ENCODE results near the gene SLAMF1. TPM values are rescaled to one million over a fixed set of nuclear protein-coding genes. Genes with fewer than 3 reads are reported as not detected.

Gene SLAMF1
- total and polyA plus RNA-seq, 8 donors, result 0.09 to 2.5 (median 0.18) TPM; not detected in 1

GRCh38 chr1:160612613-160613218, 34.1 kb downstream of the SLAMF1 start:
- no peak overlapping the region for H3K27ac ChIP-seq
- ATAC-seq (no peak), DNase-seq (no peak)
- no peak overlapping the region for H3K4me3 ChIP-seq
- H3K36me3 ChIP-seq, result no peaks in the 10 kb centered on the region
- H3K27me3 ChIP-seq, result peaks cover 0 to 7% of the 10 kb centered on the region in 2 donors
- H3K4me1 ChIP-seq, result peaks cover 0 to 3% of the 10 kb centered on the region in 2 donors
- H3K9me3 ChIP-seq, result no peaks in the 10 kb centered on the region
- intact Hi-C loops (cut with DNase I), result no loop called here
- no peak for TF ChIP-seq CTCF (IDR thresholded peaks at IDR 0.05)

GRCh38 chr1:160610569-160611242, 36.1 kb downstream of the SLAMF1 start:
- no peak for DNase-seq
- intact Hi-C loops (cut with DNase I), result no loop called here
- no peak for TF ChIP-seq CTCF (IDR thresholded peaks at IDR 0.05)
- Histone ChIP-seq H3K4me1 (peaks cover 0 to 12% of the 10 kb centered on the region in 2 donors), H3K27ac (no peak overlapping the region), H3K36me3 (no peaks in the 10 kb centered on the region), H3K9me3 (no peaks in the 10 kb centered on the region), H3K4me3 (no peak overlapping the region), H3K27me3 (peaks cover 0 to 7% of the 10 kb centered on the region in 2 donors)
- ATAC-seq, result no peak

- H3K4me3 ChIP-seq, result no peak overlapping the region
- H3K9me3 ChIP-seq, result no peaks in the 10 kb centered on the region
- no peak for TF ChIP-seq CTCF (IDR thresholded peaks at IDR 0.05)
- H3K27ac ChIP-seq, result no peak overlapping the region
- intact Hi-C loops (cut with DNase I), result loop anchor here in 1 of 2 donors (5.0 kb wide), 1 partner anchor 182 kb away; no protein-coding TSS in a partner anchor
- ATAC-seq (no peak), DNase-seq (no peak)
- peaks cover 0 to 7% of the 10 kb centered on the region in 2 donors for H3K27me3 ChIP-seq
- H3K36me3 ChIP-seq, result no peaks in the 10 kb centered on the region
- peaks cover 0 to 12% of the 10 kb centered on the region in 2 donors for H3K4me1 ChIP-seq
Measured at GRCh38 chr1:160608941-160609340, 37.9 kb downstream of the SLAMF1 start.

GRCh38 chr1:160608514-160608913, 38.3 kb downstream of the SLAMF1 start:
- Histone ChIP-seq H3K9me3 (no peaks in the 10 kb centered on the region), H3K27me3 (peaks cover 0 to 7% of the 10 kb centered on the region in 2 donors), H3K27ac (no peak overlapping the region), H3K36me3 (no peaks in the 10 kb centered on the region), H3K4me3 (no peak overlapping the region), H3K4me1 (peaks cover 0 to 12% of the 10 kb centered on the region in 2 donors)
- ATAC-seq, result no peak
- no peak for TF ChIP-seq CTCF (IDR thresholded peaks at IDR 0.05)
- intact Hi-C loops (cut with DNase I), result loop anchor here in 1 of 2 donors (5.0 kb wide), 1 partner anchor 181 kb away; no protein-coding TSS in a partner anchor
- DNase-seq, result no peak

GRCh38 chr1:160608057-160608456, 38.8 kb downstream of the SLAMF1 start:
- peaks cover 0 to 7% of the 10 kb centered on the region in 2 donors for H3K27me3 ChIP-seq
- intact Hi-C loops (cut with DNase I), result loop anchor here in 1 of 2 donors (5.0 kb wide), 1 partner anchor 181 kb away; no protein-coding TSS in a partner anchor
- H3K36me3 ChIP-seq, result no peaks in the 10 kb centered on the region
- no peak overlapping the region for H3K4me3 ChIP-seq
- no peak for TF ChIP-seq CTCF (IDR thresholded peaks at IDR 0.05)
- no peak overlapping the region for H3K27ac ChIP-seq
- peaks cover 0 to 12% of the 10 kb centered on the region in 2 donors for H3K4me1 ChIP-seq
- no peaks in the 10 kb centered on the region for H3K9me3 ChIP-seq
- DNase-seq (no peak), ATAC-seq (no peak)

All from left lung (tissue), 10 donors.